Limb (tissue), 2 donors: ENCODE data around the gene PRR36.
"Not testable (repeated sequence)": the region's sequence is repeated elsewhere in the genome, so short reads cannot be mapped to it uniquely, and the experiment has no call there.

Experiments
- DNase-seq, 2 donors: peaks; one replicate each; pipeline ENCODE4 v3.0.0-alpha.2; 2016; ENCODE audit errors: extremely low spot score in 2 of 2

Gene PRR36

DNA sequence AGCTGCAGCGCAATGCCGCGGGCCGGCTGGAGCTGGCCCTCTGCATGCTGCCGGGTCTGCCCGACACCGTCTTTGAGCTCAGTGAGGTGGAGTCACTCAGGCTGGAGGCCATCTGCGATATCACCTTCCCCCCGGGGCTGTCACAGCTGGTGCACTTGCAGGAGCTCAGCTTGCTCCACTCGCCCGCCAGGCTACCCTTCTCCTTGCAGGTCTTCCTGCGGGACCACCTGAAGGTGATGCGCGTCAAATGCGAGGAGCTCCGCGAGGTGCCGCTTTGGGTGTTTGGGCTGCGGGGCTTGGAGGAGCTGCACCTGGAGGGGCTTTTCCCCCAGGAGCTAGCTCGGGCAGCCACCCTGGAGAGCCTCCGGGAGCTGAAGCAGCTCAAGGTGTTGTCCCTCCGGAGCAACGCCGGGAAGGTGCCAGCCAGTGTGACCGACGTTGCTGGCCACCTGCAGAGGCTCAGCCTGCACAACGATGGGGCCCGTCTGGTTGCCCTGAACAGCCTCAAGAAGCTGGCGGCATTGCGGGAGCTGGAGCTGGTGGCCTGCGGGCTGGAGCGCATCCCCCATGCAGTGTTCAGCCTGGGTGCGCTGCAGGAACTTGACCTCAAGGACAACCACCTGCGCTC lies 25.7 kb upstream of the PRR36 start:
- no peak for DNase-seq

DNA sequence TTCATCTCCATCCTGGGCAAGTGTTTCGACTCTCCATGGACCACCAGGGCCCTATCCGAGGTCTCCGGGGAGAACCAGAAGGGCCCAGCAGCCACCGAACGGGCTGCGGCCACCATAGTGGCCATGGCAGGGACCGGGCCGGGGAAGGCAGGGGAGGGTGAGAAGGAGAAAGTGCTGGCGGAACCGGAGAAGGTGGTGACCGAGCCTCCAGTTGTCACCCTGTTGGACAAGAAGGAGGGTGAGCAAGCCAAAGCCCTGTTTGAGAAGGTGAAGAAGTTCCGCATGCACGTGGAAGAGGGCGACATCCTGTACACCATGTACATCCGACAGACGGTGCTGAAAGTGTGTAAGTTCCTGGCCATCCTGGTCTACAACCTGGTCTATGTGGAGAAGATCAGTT lies 24.8 kb upstream of the PRR36 start:
- DNase-seq: no peak

GRCh38 chr19:7897292-7897691 lies 23.1 kb upstream of the PRR36 start:
- no peak for DNase-seq

GRCh38 chr19:7895565-7895964 lies 21.4 kb upstream of the PRR36 start:
- DNase-seq: no peak

GRCh38 chr19:7894612-7895309 lies 20.6 kb upstream of the PRR36 start:
- no peak for DNase-seq

DNA sequence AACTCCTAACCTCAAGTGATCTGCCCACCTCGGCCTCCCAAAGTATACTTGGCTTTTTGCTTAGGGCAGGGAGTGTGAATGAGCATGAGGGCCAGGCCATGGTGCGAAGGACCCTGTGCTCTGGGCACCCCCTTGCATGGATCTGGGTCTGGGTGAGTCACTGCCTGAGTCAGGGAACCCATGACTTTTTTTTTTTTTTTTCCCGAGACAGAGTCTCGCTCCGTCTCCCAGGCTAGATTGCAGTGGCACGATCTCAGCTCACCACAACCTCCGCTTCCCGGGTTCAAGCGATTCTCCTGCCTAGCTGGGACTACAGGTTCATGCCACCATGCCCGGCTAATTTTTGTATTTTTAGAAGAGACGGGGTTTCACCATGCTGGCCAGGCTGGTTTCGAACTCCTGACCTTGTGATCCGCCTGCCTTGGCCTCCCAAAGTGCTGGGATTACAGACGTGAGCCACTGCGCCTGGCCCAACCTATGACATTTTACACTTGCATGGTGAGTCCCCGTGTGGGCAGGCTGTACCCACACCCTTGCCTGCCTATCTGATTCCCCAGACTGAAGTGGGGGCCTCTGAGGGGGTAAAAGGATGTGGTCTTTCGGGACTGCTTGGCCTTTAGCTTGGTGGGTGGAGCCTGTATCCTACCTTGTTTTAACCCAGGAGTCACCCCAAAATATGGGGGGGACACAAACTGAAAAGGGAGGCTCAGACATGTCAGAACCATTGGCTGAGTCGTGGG lies 19.3 kb upstream of the PRR36 start:
- not testable (repeated sequence) for DNase-seq

GRCh38 chr19:7888826-7889217 lies 14.6 kb upstream of the PRR36 start:
- no peak for DNase-seq

DNA sequence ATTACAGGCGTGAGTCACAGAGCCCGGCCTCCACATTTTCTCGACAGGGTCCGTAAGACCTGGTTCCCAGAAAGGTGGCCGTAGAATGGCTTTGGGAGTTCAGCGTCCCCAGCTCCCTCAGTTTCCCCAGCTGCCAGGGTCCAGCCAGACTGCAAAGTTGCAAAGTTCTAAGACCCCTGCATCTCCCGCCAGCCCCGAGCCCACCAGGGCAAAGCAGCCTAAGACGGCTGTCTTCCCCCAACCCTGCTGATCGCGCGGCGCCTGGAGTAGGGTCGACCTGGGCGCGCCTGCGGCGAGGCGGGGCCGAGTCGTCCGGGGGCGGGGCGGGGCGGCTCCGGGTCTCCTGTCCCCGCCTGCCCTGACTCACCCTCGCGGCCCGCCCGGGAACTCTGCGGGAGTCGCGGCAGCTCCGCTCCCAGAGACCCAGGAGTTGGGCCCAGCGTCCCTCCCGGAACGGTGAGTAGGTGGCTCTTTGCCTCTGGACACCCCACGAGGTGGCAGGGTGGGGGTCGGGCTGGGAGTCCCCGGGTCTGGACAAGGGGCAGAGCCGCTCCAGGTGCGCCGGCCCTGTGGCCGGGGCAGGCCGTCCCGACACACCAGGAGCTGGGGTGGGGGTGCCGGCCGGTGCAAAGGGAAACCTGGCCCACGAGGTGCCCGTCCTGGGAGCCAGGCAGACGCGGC lies 14.1 kb upstream of the PRR36 start, which contains the start of gene LRRC8E:
Gene LRRC8E (plus strand): TSS at position 366 of the 681 bp plus-strand sequence. CDS start 7,094 bp downstream, outside the sequence.
- DNase-seq: peak in 1 of 2 donors; percentile 57

DNA sequence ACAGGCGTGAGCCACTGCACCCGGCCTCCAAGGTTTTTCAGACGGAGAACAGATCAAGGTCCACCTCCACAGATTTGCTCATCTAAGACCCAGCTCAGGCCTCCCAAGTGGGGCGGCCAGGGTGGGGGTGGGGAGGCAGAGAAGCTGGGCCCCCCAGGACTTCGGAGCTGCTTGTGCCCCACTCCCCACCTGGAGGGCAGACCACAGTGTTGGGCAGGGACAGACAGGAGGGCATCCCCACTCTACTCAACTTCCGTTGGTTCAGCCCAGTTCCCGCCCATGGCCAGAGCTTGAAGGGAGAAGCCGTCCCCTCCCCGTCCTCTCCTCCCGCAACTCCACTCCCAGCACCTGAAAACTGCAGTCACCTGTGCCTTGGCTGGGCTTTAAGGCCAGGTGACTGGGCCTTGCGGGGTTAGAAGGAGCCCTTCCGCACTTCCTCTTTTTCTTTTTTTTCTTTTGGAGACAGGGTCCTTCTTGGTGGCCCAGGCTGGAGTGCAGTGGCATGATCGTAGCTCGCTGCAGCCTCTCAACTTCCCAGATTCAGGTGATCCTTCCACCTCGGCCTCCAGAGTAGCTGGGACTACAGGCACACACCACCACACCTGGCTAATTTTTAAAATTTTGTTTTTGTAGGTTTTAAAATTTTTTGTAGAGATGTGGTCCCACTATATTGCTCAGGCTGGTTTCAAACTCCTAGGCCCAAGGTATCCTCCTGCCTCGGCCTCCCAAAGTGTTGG lies 13.4 kb upstream of the PRR36 start:
- DNase-seq: no peak

DNA sequence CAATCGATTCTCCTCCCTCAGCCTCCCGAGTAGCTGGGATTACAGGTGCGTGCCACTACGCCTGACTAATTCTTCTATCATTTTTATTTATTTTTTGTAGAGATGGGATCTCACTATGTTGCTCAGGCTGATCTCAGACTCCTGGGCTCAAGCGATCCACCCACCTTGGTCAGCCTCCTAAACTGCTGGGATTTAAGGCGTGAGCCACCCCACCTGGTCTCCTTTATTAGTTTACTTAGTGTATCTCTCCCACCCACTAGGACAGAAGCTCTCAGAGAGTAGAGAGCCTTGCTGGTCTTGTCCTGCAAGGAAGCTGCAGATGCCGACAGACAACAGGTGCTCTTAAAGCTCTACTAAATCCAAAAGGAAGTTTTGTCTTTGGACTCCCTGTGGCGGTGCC lies 11.6 kb upstream of the PRR36 start:
- DNase-seq: no peak

- DNase-seq: no peak
These were observed 9.8 kb upstream of the PRR36 start for GRCh38 chr19:7883796-7884570.

- DNase-seq: no peak
These were observed 8.9 kb upstream of the PRR36 start for GRCh38 chr19:7883105-7883504.

DNA sequence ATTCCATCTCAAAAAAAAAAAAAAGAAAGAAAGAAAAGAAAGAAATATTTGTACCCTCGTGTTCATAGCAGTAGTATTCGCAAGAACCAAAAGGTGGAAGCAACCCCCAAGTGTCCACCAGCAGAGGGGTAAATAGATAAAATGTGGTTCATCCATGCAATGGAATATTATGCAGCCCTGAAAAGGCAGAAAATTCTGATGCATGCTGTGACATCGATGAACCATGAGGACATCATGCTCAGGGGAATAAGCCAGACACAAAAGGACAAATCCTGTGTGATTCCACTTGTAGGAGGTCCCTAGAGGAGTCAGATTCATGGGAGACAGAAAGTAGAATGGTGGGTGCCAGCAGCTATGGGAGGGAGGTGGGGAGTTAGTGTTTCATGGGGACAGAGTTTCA lies 7.7 kb upstream of the PRR36 start:
- no peak for DNase-seq

DNA sequence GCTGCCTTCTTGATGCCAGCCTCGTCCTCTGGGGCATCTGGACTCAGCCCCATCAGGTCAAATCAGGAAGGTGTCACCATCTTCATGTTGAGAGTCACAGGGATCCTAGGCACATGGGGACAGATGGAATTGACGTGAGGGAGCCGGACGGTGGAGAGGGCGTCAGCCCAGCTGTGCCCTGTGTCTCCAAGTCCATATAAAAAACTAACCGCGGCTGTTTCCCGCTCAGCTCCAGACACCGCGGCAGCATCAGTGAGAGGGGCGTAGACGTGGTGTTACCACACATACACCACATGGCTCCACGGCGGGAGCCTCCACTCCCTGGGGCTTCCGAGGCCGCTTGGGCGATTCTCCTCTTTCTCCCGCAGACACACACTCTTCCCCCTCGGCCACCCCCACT lies 5.6 kb upstream of the PRR36 start:
- peak in 1 of 2 donors; percentile 38 for DNase-seq

- DNase-seq: peak in 1 of 2 donors; percentile 43
These were observed 5.1 kb upstream of the PRR36 start for GRCh38 chr19:7879111-7879807.

DNA sequence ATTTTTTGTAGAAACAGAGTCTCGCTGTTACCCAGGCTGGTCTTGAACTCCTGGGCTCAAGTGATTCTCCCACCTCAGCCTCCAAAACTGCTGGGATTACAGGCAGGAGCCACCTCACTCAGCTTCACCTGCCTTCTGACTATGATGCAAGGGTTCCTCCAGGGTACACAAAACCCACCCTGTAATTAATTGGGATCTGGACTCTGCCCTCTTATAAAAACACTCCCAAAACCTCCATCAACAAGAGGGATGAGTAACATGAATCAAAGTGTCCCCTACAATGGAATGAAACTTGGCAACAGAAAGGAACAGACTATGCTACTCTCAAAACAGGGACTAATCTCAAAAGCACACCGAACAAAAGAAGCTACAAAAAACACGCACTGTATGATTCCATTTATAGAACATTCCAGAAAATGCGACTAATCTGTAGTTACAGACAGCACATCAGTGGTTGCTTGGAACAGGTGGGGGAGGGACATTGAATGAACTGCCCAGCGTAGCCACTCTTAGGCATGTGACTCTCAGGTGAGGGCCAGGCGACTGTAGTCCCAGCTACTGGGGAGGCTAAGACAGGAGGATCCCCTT lies 3.2 kb upstream of the PRR36 start:
- DNase-seq: no peak

DNA sequence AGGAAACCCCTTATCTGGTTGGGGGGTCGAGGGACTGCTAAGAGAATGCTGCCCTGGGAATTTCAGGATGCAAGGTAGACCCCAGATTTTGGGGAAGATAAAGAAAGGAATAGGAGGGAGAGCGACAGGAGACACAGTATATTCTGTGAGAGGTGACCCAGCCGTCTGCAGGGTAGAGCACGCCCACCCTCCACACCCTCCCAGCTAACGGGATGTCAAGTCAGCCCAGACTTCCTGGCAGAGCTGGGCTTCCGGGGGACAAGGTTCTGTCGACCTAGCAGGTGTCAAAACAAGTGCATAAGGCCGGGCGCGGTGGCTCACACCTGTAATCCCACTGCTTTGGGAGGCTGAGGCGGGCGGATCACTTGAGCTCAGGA lies 695 bp upstream of the PRR36 start:
- DNase-seq: no peak

DNA sequence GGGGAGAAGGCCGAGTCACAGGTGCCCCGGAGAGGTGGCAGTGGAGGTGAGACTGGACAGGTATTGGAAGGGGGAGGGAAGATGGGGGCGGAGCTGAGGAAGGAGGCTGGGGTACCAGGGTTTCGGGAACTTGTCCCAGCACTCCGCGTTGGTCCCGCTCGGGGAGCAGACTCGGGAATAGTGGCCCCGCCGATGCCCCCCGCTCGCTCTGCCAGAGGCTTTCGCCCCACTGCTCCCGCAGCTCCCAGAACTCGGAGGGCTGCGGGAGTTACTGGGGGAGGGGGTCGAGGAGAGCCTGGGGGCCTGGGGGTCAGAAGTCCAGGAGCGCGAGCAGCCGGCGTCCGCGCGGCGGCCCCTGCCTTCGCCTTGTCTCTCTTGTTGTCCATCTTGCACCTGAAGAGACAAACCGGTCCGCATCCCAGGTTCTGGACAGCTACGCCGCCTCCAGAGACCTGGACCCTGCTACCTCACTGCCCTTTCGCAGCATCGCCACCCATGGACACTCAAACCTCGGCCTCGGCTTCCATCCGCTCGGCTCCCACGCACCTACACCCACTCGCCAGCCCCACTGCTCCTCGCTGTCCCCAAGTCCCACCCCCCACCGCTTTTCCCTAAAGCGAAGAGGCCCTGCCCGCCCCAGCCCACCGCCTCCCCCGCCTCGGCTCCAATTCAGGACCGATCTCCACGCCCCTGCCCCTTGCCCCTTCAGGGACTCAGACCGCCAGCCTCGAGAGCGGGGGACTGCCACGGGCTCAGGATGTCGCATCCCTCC lies 700 bp downstream of the PRR36 start:
- DNase-seq: peak in 1 of 2 donors; percentile 43
